ENCODE results near the gene MEIOB.
"Not testable (repeated sequence)": the region's sequence is repeated elsewhere in the genome, so short reads cannot be mapped to it uniquely, and the experiment has no call there.

The MEIOB gene

DNA sequence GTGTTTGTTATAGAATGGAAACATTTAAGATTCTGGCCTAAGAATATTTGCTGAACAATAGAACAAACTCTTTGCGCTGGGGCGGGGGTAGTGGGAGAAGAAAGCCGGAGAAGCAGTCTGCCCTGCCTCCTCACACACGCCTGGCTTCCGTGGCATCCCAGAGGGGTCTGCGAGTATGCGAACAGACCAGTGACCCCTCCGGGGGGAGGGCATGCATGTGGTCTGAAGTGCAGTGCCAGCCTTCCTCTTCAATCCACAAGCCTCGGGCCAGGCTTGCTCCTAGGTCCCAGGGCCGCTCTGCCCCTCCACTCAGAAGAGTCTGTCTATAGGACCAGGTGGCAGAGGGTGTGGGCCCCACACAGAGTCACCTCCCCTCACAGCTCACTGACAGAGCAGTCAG lies 64.3 kb downstream of the MEIOB start:
- DNase-seq = no peak

DNA sequence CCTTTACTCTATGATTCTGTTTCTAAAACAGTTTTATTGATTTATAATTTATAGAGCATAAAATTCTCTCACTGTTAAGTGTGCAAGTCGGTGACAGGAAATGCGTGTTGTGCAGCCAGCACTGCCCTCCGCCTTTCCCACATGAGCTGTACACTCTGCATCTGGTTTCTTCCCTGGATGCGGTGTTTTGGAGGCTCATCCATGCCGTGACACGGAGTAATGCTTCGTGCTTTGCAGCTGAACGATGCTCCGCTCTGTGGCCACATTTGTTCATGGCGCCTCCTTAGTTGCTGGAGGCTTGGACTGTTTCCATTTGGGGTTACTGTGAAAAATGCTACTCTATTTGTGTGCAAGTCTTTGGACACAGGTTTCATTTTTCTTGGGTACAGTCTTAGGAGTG lies 71.3 kb downstream of the MEIOB start:
- no peak for DNase-seq

DNA sequence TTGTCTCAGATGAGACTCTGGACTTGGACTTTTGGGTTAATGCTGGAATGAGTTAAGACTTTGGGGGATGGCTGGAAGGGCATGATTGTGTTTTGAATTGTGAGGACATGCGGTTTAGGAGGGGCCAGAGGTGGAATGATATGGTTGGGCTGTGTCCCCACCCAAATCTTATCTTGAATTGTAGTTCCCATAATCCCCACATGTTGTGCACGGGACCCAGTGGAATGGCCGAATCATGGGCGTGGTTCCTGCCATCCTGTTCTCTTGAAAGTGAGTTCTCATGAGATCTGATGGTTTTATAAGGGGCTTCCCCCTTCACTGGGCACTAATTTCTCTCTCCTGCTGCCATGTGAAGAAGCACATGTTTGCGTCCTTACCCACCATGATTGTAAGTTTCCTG lies 72.7 kb downstream of the MEIOB start:
- DNase-seq = not testable (repeated sequence)

DNA sequence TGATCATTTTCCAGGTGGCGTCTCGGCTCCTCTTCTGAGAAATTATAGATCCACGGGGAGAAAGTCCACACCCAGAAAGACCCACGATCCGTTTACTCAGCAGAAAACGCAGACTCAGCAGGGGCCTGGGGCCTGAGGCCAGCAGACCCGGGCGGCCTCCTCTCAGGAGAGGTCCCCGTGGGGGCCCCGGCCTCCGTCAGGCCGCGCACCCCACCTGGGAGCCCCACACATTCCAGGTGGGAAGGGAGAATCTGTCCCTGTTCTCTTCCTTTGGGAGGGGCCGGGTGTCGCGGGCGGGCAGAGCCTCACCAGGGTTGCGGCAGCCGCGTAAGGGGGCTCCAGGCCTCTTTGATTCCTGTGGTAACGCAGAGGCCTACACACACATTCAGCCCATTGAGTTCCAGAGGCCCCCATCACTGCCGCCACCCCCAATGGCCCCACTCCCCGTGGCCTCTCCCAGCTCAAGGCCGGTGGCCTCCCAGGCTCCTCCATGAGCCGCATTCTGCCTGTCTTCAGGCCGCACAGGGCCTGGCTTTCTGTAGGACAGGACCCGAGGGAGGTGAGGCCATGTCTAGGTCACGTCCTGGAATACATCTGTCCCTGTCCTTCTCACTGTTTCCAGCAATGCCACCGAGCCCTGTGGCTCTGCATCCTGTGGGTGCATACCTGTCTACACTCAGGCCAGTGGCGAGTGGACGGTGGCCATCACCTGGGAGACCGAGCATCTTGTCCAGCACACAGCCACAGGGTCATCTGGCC lies 76.9 kb downstream of the MEIOB start:
- DNase-seq = no peak

DNA sequence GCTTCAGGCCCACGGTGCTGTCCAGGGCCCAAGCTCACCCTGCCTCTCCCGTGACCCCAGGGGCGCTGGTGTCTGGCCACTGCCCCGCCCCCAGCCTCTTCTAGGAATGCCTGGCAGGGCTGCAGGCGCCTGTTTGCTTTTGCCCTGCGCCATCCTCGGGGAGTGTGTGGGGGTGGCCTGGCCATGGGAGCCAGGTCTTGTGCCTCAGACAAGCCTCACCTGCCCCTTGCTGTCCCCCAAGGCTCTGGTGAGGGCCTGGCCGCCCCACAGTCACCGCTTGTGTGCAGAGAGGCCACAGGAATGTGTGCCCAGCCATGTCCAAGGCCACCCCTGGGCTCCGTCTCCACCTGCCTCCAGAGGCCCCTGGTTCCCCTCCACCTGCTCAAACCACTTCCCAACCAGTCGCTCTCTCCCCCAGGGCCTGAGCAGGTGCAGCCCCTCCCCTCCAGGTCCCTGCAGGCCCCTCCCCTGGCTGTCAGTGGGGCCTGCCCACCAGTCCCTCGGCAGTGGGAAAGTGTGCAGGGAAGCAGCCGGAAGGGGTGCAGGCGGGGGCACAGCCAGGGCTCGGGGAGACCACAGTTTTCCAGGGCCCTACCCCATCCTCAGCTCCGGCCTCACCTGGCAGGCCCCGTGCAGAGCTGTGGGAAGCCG lies 77.6 kb downstream of the MEIOB start:
- DNase-seq = no peak

DNA sequence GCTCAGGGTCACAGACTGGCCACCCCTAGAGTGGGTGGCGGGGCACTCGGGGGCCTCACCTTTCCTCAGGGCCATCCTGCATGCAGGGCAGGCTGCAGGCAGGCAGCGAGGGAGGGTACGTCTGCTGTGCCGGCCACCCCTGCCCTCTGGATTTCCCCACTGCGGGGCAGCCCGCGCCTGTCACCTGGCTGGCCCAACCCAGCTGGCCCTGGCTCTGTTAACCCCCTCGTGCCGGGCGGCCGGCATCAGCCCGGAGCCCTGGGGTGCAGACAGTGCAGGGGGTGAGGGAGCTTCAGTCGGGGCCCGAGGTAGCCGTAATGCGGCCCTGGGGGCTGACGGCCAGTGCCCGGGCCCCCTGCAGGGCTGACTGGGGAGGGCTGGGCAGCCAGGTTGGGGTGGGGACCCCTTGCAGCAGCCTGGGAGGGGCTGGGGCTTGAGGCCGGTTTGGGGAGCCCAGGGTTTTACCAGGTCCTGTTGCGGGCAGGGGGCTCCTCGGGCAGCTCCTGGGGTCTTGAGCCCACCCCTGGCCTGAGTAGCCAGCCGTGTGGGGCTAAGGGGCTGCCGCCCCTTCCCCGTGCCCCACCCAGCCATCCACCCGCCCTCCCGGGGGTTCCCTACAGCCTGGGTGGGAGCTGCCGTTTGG lies 78.3 kb downstream of the MEIOB start, which contains the start of gene IGFALS:
Gene IGFALS (minus strand): TSS at position 128 of the 643 bp plus-strand sequence. CDS start 53 bp downstream, at position 75.
- no peak for DNase-seq

DNA sequence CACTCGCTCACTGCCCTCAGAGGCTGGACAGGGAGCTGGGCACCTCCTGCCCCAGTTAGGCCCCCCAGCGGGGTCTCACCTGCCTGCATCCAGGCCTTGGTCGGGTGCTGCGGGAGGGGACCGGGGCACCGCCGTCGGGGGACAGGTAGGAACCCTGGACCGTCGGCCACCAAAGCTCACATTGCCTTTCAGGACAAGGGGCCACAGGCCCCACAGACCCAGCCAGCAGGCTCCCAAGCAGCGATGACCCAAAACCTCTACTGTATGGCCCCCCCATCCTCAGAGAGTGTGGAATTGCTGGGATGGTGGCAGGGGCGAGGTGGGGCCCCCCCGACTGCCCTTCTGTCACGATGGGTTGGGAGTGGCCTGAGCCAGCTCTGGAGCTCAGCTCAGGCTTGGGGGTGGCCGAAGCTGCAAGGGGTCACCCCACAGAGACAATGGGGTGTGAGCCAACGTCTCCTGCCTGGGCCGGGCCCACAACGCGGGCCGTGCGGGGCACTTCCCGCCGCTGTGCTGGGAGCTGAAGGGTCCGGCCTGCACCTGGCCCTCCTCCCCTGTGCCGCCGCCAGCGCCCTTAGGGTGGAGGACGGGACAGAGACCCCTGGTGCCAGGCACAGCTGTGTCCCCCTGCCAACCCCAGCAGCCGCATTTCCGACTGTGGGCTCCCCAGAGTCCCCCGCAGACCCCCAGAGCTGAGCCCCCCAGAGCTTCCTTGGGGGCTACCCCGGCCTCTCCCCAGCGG lies 79.0 kb downstream of the MEIOB start:
- DNase-seq = no peak

DNA sequence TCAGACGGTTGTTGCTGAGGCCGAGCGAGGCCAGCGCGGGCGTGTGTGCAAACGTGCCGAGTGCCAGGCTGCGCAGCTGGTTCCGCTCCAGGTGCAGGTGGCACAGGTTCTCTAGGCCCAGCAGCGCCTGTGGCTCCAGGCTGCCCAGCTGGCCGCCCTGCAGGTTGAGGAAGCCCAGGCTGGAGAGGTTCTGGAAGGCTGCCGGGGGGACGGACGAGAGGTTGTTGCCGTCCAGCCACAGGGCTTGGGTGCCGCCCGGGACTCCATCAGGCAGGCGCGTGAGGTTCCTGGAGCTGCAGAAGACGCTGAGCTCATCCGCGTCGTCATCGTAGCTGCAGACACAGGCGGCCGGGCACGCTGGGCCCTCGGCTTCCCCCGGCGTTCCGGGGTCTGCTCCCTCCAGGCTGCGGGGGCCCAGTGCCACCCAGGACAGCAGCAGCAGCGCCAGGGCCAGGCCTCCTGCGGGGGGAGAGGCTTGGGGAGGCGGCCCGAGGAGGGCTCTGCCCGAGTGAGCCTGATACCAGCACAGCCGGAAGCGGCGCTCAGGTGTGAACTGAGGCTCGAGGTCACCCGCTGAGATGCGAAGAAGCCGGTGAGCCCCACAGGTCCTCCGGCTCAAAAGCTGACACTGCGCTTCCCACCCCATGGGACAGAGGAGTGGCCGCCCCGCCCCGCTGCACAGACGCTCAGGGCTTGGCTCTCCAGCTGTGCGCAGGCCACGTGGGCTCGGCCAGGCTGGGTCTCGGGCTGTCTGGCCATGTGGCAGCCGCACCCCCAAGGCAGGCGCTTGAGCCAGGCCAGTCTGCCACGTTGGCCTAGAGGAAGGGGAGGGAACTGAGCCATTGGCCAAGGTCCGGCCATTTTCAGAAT lies 79.8 kb downstream of the MEIOB start:
- DNase-seq = no peak

DNA sequence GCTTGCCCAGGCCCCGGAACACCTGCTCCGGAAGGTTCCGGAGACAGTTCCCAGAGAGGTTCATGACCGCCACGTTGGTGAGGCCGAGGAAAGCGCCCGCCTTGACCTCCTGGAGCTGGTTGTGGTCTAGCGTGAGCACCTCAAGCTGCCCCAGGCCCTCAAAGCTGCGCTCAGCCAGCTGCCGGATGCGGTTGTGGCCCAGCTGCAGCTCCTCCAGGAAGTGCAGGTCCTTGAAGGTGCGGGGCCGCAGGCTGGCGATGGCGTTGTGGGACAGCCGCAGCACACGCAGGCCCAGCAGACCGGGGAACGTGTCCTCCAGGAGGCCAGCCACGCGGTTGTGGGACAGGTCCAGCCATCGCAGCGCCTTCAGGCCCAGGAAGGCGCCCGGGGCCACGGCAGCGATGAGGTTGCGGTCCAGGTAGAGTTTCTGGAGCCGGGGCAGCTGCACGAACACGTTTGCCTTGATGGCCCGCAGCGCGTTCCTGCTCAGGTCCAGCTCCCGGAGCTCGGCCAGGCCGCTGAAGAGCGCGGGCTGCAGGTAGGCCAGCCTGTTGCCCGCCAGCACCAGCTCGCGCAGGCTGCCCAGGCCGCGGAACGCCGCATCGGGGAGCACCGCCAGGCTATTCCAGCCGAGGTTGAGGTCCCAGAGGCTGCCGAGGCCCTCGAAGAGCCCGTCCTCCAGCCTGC lies 80.6 kb downstream of the MEIOB start:
- no peak for DNase-seq

DNA sequence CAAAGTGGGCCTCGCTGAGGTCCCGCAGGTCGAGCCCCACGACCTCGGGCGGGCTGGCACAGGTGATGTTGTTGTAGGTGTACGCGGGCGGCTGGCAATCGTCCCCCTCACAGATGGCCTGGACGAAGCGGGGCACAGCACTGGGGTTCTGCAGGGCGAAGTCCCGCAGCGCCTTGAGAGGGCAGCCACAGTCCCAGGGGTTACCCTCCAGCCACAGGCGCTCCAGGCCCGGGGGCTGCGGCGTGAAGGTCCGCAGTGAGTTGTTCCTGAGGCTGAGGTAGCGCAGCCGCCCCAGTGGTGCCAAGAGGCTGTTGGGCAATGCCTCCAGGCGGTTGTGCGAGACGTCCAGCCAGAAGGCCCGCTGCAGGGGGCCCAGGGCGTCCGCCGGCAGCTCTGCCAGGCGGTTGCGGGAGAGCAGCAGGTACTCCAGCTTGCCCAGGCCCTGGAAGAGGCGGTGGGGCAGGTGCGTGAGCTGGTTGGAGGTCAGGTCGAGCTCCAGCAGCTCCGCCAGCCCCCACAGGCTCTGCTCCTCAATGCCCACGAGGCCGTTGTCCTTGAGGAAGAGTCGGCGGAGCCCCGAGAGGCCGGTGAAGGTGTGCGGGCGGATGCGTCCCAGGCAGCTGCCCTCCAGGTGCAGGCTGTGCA lies 81.2 kb downstream of the MEIOB start:
- no peak for DNase-seq

DNA sequence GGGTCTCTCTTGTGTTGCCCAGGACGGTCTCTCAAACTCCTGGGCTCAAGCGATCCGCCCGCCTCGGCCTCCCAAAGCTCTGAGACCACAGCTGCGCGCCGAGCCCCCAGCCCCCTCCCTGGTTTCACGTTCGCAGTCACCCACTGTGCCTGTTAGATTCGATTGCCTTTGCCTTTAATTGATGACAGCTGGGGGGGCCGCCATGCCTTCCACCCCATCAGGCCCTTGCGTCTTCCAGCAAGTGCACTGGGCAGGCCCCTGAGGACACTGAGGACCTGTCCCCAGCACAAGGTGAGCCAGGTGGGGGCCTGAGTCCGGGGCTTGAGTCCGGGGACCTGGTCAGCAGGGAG lies 81.7 kb downstream of the MEIOB start:
- no peak for DNase-seq

DNA sequence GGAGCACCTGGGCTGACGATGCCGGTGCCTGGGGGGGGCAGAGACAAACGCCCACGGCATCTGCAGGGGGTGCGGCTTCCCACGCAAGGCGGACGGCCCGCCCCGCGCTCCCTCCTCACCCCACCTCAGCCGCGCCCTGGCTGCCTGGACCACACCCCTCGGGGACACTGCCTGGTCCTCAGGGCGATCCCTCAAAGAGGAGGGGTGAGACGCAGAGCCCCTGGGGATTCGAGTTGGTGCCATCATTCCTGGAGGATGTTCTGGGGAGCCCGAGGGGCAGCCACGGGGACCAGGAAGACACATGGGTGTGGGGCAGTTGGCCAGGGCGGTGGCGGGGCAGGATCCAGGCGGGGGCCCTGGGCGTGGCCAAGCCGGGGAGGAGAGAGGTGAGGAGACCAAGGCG lies 82.3 kb downstream of the MEIOB start:
- no peak for DNase-seq

DNA sequence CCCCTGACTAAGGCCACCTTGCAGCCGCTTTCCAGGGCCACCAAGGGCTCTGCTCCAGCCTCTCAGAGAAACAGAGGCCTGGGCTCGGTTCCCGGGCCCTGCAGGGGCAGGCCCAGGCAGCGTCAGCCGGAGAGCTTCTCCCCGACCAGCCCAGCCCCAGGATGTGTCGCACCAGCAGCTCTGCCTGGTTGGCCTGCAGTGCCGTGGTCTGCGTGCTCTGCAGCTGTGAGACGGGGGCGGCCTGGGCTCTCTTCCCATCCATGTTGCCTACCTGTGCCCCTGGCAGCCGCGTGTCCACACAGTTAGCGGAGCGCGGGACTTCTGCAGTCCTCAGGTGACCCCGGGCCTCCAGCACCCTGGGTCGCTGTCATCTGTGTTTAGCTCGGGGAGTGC lies 83.3 kb downstream of the MEIOB start:
- no peak for DNase-seq

DNA sequence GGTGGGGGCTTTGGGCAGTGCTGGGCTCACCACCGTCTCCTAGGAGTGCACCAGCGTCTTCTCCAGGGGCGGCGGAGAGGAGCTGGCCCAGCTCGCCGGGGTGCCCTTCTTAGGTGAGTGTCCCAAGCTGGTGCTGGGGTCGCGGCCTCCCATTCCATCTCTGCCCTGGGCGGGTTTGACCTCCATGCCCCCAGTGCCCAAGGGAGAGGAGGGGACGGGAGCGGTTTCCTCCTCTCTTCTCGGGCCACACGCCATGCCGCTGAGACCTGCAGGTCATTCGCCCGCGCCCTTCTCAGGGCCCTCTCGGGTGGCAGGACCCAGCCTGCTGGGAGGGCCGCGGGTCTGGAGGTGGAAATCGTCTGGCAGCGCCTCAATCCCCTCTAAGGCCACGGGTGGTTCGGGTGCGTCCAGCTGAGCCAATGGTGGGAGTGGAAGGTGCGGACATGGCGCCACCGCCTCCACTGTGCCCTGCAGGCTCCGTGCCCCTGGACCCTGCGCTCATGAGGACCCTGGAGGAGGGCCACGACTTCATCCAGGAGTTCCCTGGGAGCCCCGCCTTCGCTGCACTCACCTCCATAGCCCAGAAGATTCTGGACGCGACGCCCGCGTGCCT lies 83.8 kb downstream of the MEIOB start:
- no peak for DNase-seq

DNA sequence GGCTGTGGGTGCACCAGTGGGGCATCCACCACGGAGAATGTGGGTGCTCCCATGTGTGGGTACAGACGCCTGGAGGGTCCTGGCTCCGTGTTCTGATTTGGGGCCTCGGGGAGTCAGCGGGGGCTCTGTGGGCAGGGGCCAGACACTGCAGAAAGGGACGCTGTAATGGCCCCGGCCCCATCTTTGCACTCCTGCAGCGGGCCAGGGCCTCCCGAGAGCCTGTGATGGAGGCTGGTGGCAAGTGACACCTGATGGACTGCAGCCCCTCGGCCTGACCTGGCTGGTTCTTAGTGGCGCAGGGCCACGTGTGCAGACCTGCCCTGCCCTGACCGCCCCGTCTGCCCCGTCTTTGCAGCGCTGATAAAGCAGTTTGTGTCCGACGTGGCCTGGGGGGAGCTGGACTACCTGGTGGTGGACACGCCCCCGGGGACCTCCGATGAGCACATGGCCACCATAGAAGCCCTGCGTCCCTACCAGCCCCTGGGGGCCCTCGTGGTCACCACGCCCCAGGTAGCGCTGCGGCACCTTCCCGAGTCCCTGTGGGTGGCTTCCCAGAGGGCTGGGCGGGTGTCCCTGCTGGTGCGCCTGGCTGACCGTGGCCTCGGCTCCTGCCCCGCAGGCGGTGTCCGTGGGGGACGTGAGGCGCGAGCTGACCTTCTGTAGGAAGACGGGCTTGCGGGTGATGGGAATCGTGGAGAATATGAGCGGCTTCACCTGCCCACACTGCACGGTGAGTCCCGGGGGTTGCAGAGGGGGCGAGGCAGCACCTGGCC lies 84.5 kb downstream of the MEIOB start:
- no peak for DNase-seq

DNA sequence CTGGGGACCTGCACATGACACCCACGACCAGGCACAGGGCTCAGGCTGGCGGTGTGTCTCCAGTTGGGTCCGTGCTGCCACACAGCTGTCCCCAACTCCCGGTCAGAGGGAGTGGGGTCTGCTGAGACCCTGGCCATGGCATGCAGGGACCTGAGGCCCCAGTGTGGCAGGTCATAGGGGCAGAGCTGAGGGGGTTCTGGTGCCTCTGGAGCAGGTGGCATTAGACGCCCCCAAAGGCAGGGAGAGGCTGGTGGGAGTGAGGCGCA lies 85.0 kb downstream of the MEIOB start:
- DNase-seq = no peak

DNA sequence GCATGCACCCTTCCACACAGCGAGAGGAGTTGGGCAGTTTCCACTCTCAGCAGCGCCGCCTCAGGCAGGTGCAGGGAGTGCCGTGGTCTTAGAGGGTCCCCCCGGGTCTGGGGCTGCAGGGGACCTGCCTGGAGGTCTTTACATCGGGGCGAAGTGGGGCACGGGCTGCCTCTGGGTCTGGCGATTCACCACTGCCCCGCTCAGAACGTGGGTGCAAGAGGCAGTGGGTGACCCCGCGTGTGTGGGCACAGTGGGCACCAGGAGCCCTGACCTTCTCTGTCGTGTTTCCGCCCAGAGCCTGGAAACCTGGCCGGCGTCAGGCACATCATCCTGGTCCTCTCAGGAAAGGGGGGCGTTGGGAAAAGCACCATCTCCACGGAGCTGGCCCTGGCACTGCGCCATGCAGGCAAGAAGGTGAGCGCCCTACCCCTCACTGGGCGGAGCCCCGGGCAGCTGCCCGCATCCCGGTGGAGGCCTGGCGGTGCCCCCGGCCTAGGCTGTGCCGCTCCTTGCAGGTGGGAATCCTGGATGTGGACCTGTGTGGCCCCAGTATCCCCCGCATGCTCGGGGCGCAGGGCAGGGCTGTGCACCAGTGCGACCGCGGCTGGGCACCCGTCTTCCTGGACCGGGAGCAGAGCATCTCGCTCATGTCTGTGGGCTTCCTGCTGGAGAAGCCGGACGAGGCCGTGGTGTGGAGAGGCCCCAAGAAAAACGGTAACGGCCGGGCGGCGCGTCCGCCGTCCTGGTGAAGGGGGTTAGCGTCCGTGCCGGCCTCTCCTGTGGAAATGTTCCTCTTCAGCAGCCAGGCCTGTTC lies 85.5 kb downstream of the MEIOB start:
- DNase-seq = no peak

DNA sequence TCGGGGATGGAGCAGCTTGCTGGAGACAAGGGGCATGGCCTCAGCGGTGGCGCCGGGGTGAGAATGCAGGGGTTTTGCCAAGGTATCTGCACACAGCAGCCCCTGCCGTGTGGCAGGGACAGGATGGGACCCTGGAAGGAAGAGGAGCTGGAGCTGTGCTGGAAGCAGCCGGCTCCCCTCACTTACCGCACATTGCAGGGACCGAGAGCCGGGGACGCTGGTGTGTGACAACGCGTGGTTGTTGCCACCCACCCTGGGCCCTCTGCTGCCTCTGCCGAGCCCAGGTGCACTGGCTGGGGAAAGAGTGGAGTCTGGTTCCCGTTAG lies 86.2 kb downstream of the MEIOB start:
- DNase-seq = no peak

DNA sequence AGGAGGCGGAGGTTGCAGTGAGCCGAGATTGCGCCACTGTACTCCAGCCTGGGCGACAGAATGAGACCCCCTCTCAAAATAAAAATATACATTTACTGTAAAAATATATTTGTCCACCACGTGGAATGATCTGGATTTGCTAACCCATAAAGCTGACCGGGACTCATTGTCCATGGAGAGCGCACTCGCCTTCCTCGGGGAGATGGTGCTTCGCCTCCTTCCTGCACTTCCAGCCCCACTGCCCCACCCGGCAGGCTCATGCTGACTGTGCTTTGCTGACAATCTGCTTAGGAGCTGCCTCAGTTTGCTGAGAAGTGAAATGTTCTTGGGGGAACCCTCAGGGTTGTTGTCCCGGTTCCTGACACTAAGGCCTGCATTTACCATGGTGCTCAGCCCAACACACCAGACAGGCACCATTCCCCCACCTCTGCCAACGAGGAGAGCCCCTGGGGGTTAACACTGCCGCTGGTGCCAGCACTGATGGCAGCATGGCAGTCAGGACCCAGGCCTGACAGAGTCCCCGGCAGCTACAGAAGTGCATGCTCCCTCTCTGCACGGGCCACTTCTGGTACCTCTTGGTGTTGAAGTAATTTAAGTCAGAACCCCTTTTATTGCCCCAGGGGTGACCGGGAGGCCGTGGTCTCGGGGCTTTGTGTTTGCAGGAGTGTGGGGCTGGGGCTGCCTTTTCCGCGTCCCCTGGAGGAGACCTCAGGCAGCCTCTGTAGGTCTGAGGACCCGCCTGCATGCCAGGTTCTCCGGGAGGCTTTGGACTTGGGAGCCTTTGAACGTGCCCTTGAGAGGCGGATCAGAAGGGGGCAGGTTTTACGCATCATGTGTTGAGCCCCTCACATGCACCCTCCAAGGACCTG lies 86.8 kb downstream of the MEIOB start:
- no peak for DNase-seq
